Fibroblast of mammary gland (primary cell): Measurements from ENCODE around the gene PHF24.

Experiments used
- DNase-seq: peaks from one replicate; pipeline ENCODE4 v3.0.0-alpha.2; 2010; ENCODE audit warnings: low read depth
- H3K4me3 ChIP-seq: 2 replicates; pipeline ENCODE4 v1.5.1; 2011; ENCODE audit warnings: low read depth, mild to moderate bottlenecking, low read length, moderate library complexity; ENCODE audit not compliant: control insufficient read depth
- TF ChIP-seq, protein P1 (sequence below): conservative IDR thresholded peaks from 2 replicates; pipeline ENCODE4 v1.5.1; 2011; ENCODE audit warnings: low read depth, low read length, inconsistent platforms; ENCODE audit not compliant: control insufficient read depth, insufficient read depth

Gene PHF24

GRCh38 chr9:35028341-35028740 is 70.3 kb downstream of the PHF24 start:
- H3K4me3 ChIP-seq = no peak overlapping the region
- TF ChIP-seq, protein P1, sequence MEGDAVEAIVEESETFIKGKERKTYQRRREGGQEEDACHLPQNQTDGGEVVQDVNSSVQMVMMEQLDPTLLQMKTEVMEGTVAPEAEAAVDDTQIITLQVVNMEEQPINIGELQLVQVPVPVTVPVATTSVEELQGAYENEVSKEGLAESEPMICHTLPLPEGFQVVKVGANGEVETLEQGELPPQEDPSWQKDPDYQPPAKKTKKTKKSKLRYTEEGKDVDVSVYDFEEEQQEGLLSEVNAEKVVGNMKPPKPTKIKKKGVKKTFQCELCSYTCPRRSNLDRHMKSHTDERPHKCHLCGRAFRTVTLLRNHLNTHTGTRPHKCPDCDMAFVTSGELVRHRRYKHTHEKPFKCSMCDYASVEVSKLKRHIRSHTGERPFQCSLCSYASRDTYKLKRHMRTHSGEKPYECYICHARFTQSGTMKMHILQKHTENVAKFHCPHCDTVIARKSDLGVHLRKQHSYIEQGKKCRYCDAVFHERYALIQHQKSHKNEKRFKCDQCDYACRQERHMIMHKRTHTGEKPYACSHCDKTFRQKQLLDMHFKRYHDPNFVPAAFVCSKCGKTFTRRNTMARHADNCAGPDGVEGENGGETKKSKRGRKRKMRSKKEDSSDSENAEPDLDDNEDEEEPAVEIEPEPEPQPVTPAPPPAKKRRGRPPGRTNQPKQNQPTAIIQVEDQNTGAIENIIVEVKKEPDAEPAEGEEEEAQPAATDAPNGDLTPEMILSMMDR = no peak
- peak; percentile 24 for DNase-seq

- H3K4me3 ChIP-seq = no peak overlapping the region
- TF ChIP-seq, protein P1 = no peak
- DNase-seq = no peak
Observed at GRCh38 chr9:35029241-35029640, 71.2 kb downstream of the PHF24 start.

- no peak overlapping the region for H3K4me3 ChIP-seq
- DNase-seq = peak; percentile 34
- TF ChIP-seq, protein P1 = no peak
Observed at GRCh38 chr9:35029852-35030251, 71.8 kb downstream of the PHF24 start.
